Gastrocnemius medialis (tissue), 4 donors: ENCODE results near the gene YTHDF1.

Source experiments
- CTCF ChIP-seq, 5 experiments: fragments of 450-650 bp in 3 of 5; fragments of 200-600 bp in 2 of 5; sonication (generic) in 2 of 5; IDR thresholded peaks in 4 of 5; conservative IDR thresholded peaks in 1 of 5; 1 replicate in 4 of 5; 2 replicates in 1 of 5; pipeline ENCODE4 v1.5.1; 2016 to 2019; ENCODE audit warnings: antibody characterized with exemption in 5 of 5, mild to moderate bottlenecking in 3 of 5, moderate library complexity in 3 of 5
- POLR2A ChIP-seq, 2 donors: fragments of 450-650 bp; IDR thresholded peaks; one replicate each; pipeline ENCODE4 v1.6.1; 2017; ENCODE audit warnings: antibody characterized with exemption in 2 of 2, mild to moderate bottlenecking in 2 of 2, moderate library complexity in 2 of 2

DNA sequence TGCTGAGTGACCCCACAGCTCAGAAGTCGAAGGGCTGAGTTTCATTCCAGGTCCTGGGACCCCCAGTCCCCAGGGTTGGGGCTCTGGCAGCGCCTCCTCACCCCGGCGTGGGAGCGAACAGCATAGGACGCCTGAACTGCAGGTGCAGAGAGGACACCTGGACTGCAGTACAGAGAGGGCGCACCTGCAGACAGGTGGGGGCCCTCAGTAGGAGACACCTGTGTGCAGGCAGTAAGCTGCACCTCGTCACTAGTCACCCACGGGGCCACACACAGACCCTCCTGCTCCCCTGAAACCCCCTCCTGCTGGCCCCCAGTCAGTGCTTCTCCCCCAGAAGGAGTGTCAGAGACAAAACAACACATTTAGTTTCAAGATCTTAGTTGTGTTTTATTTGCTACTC, 46.9 kb upstream of the YTHDF1 start:
- no peak for TF ChIP-seq CTCF (IDR thresholded peaks at IDR 0.05 in 4 of 5, conservative IDR thresholded peaks at IDR 0.05 in 1 of 5)
- TF ChIP-seq POLR2A (IDR thresholded peaks at IDR 0.05), result no peak
